HFF-Myc (cell line): ENCODE data around the gene TBC1D22A.

ENCODE experiments used
- DNase-seq: peaks from one replicate; pipeline ENCODE4 v3.0.0-alpha.2; 2011; ENCODE audit warnings: low read depth; ENCODE audit errors: extremely low read depth
- H3K4me3 ChIP-seq: replicated peaks from 2 replicates; pipeline ENCODE4 v1.5.1; 2011; ENCODE audit warnings: low read depth, mild to moderate bottlenecking, control low read depth, low read length
- CTCF ChIP-seq: IDR thresholded peaks from 2 replicates; pipeline ENCODE4 v1.5.1; 2012; ENCODE audit warnings: mild to moderate bottlenecking, low read depth, low read length, control low read depth; ENCODE audit errors: missing control alignments

Gene TBC1D22A

GRCh38 chr22:46843821-46844255, 81.4 kb downstream of the TBC1D22A start:
- no peak for DNase-seq
- no peak for TF ChIP-seq CTCF
- no peak overlapping the region for H3K4me3 ChIP-seq

- no peak for DNase-seq
- no peak for TF ChIP-seq CTCF
- no peak overlapping the region for H3K4me3 ChIP-seq
Observed at GRCh38 chr22:46844606-46845210, 82.3 kb downstream of the TBC1D22A start.

- H3K4me3 ChIP-seq, result no peak overlapping the region
- no peak for TF ChIP-seq CTCF
- DNase-seq, result no peak
Observed at GRCh38 chr22:46845296-46846149, 83.1 kb downstream of the TBC1D22A start.

- TF ChIP-seq CTCF, result no peak
- DNase-seq, result no peak
- no peak overlapping the region for H3K4me3 ChIP-seq
Observed at GRCh38 chr22:46846150-46846831, 83.8 kb downstream of the TBC1D22A start.

- TF ChIP-seq CTCF, result no peak
- no peak for DNase-seq
Observed at GRCh38 chr22:46846832-46847355, 84.4 kb downstream of the TBC1D22A start.

GRCh38 chr22:46848197-46848596, 85.7 kb downstream of the TBC1D22A start:
- DNase-seq, result no peak
- H3K4me3 ChIP-seq, result no peak overlapping the region
- no peak for TF ChIP-seq CTCF

More at GRCh38 chr22:46846832-46847355, 84.4 kb downstream of the TBC1D22A start:
- H3K4me3 ChIP-seq, result no peak overlapping the region
